GM12873 (cell line): ENCODE measurements around the gene RPS15.

Source experiments
- CTCF ChIP-seq: IDR thresholded peaks from 2 replicates; pipeline ENCODE4 v1.5.1; 2012; ENCODE audit warnings: low read depth, mild to moderate bottlenecking, moderate library complexity, low read length, control low read depth; ENCODE audit not compliant: insufficient read depth; ENCODE audit errors: missing control alignments

RPS15 gene

GRCh38 chr19:1470305-1471009 lies 32.3 kb downstream of the RPS15 start:
- no peak for TF ChIP-seq CTCF

GRCh38 chr19:1471010-1471514 lies 32.9 kb downstream of the RPS15 start:
- no peak for TF ChIP-seq CTCF

- no peak for TF ChIP-seq CTCF
Observed at GRCh38 chr19:1471515-1472160, 33.4 kb downstream of the RPS15 start.

GRCh38 chr19:1472231-1473084 lies 34.3 kb downstream of the RPS15 start:
- no peak for TF ChIP-seq CTCF

- TF ChIP-seq CTCF, result no peak
Observed at GRCh38 chr19:1473085-1473851, 35.1 kb downstream of the RPS15 start.

- TF ChIP-seq CTCF, result no peak
Observed at GRCh38 chr19:1474011-1474764, 36.0 kb downstream of the RPS15 start.
